ENCODE data around the gene CENPW.

Gene CENPW

GRCh38 chr6:126339796-126340609 lies at the start of gene CENPW:
CENPW (plus strand) TSS chr6:126340115; CDS start chr6:126340274, 159 bp downstream.
- no peaks in the 10 kb centered on the region for H3K36me3 Mint-ChIP-seq (ENCODE audit: low read depth)
- intact Hi-C loops (cut with micrococcal nuclease): loop anchor here (10.0 kb wide), 2 partner anchors 345 to 925 kb away; partner anchors contain the start of gene RNF146
- H3K4me1 Mint-ChIP-seq (ENCODE audit: low read depth): peaks cover 29% of the 10 kb centered on the region
- H3K9me3 Mint-ChIP-seq: no peaks in the 10 kb centered on the region
- no peak within 1 kb of the TSS for H3K4me3 Mint-ChIP-seq
- H3K27ac Mint-ChIP-seq: no peak within 1 kb of the TSS
- no peaks in the 10 kb centered on the region for H3K27me3 Mint-ChIP-seq

GRCh38 chr6:126293891-126294524 lies 45.9 kb upstream of the CENPW start:
- Mint-ChIP-seq H3K4me3 (no peak overlapping the region), H3K4me1 (ENCODE audit: low read depth) (no peaks in the 10 kb centered on the region), H3K9me3 (no peaks in the 10 kb centered on the region), H3K27me3 (no peaks in the 10 kb centered on the region), H3K36me3 (ENCODE audit: low read depth) (no peaks in the 10 kb centered on the region), H3K27ac (no peak overlapping the region)
- intact Hi-C loops (cut with micrococcal nuclease): no loop called here

- Mint-ChIP-seq H3K9me3 (no peaks in the 10 kb centered on the region), H3K36me3 (ENCODE audit: low read depth) (no peaks in the 10 kb centered on the region), H3K27me3 (no peaks in the 10 kb centered on the region), H3K4me3 (no peak overlapping the region), H3K27ac (no peak overlapping the region), H3K4me1 (ENCODE audit: low read depth) (no peaks in the 10 kb centered on the region)
- intact Hi-C loops (cut with micrococcal nuclease): no loop called here
These were observed 39.8 kb upstream of the CENPW start for GRCh38 chr6:126300126-126300525.

- H3K27me3 Mint-ChIP-seq: no peaks in the 10 kb centered on the region
- H3K36me3 Mint-ChIP-seq (ENCODE audit: low read depth): no peaks in the 10 kb centered on the region
- intact Hi-C loops (cut with micrococcal nuclease): no loop called here
- no peaks in the 10 kb centered on the region for H3K9me3 Mint-ChIP-seq
- no peak overlapping the region for H3K27ac Mint-ChIP-seq
- H3K4me1 Mint-ChIP-seq (ENCODE audit: low read depth): no peaks in the 10 kb centered on the region
- H3K4me3 Mint-ChIP-seq: no peak overlapping the region
These were observed 39.2 kb upstream of the CENPW start for GRCh38 chr6:126300735-126301134.

- H3K9me3 Mint-ChIP-seq: no peaks in the 10 kb centered on the region
- H3K27ac Mint-ChIP-seq: no peak overlapping the region
- no peak overlapping the region for H3K4me3 Mint-ChIP-seq
- H3K4me1 Mint-ChIP-seq (ENCODE audit: low read depth): no peaks in the 10 kb centered on the region
- no peaks in the 10 kb centered on the region for H3K27me3 Mint-ChIP-seq
- intact Hi-C loops (cut with micrococcal nuclease): no loop called here
- H3K36me3 Mint-ChIP-seq (ENCODE audit: low read depth): no peaks in the 10 kb centered on the region
These were observed 37.7 kb upstream of the CENPW start for GRCh38 chr6:126302191-126302590.

GRCh38 chr6:126307849-126308248 lies 32.1 kb upstream of the CENPW start:
- Mint-ChIP-seq H3K36me3 (ENCODE audit: low read depth) (no peaks in the 10 kb centered on the region), H3K27me3 (no peaks in the 10 kb centered on the region)
- intact Hi-C loops (cut with micrococcal nuclease): no loop called here

GRCh38 chr6:126308362-126308761 lies 31.6 kb upstream of the CENPW start:
- no peaks in the 10 kb centered on the region for H3K9me3 Mint-ChIP-seq
- no peak overlapping the region for H3K27ac Mint-ChIP-seq
- no peaks in the 10 kb centered on the region for H3K27me3 Mint-ChIP-seq
- H3K4me1 Mint-ChIP-seq (ENCODE audit: low read depth): no peaks in the 10 kb centered on the region
- no peak overlapping the region for H3K4me3 Mint-ChIP-seq
- intact Hi-C loops (cut with micrococcal nuclease): no loop called here
- H3K36me3 Mint-ChIP-seq (ENCODE audit: low read depth): no peaks in the 10 kb centered on the region

More at GRCh38 chr6:126307849-126308248, 32.1 kb upstream of the CENPW start:
- no peak overlapping the region for H3K4me3 Mint-ChIP-seq
- H3K4me1 Mint-ChIP-seq (ENCODE audit: low read depth): no peaks in the 10 kb centered on the region
- no peaks in the 10 kb centered on the region for H3K9me3 Mint-ChIP-seq
- H3K27ac Mint-ChIP-seq: no peak overlapping the region

GRCh38 chr6:126312013-126312665 lies 27.8 kb upstream of the CENPW start:
- no peaks in the 10 kb centered on the region for H3K4me1 Mint-ChIP-seq (ENCODE audit: low read depth)
- intact Hi-C loops (cut with micrococcal nuclease): no loop called here
- H3K27ac Mint-ChIP-seq: no peak overlapping the region
- no peaks in the 10 kb centered on the region for H3K9me3 Mint-ChIP-seq
- no peaks in the 10 kb centered on the region for H3K27me3 Mint-ChIP-seq
- H3K36me3 Mint-ChIP-seq (ENCODE audit: low read depth): no peaks in the 10 kb centered on the region
- H3K4me3 Mint-ChIP-seq: no peak overlapping the region

GRCh38 chr6:126313941-126314340 lies 26.0 kb upstream of the CENPW start:
- intact Hi-C loops (cut with micrococcal nuclease): no loop called here
- Mint-ChIP-seq H3K9me3 (no peaks in the 10 kb centered on the region), H3K4me1 (ENCODE audit: low read depth) (no peaks in the 10 kb centered on the region), H3K4me3 (no peak overlapping the region), H3K36me3 (ENCODE audit: low read depth) (no peaks in the 10 kb centered on the region), H3K27ac (no peak overlapping the region), H3K27me3 (peaks cover 2% of the 10 kb centered on the region)

- H3K4me3 Mint-ChIP-seq: no peak overlapping the region
- no peaks in the 10 kb centered on the region for H3K4me1 Mint-ChIP-seq (ENCODE audit: low read depth)
- no peaks in the 10 kb centered on the region for H3K9me3 Mint-ChIP-seq
- H3K27ac Mint-ChIP-seq: no peak overlapping the region
- intact Hi-C loops (cut with micrococcal nuclease): no loop called here
- H3K36me3 Mint-ChIP-seq (ENCODE audit: low read depth): no peaks in the 10 kb centered on the region
- peaks cover 5% of the 10 kb centered on the region for H3K27me3 Mint-ChIP-seq
These were observed 21.1 kb upstream of the CENPW start for GRCh38 chr6:126318797-126319196.

- Mint-ChIP-seq H3K27ac (no peak overlapping the region), H3K4me3 (no peak overlapping the region), H3K9me3 (no peaks in the 10 kb centered on the region), H3K4me1 (ENCODE audit: low read depth) (no peaks in the 10 kb centered on the region), H3K36me3 (ENCODE audit: low read depth) (no peaks in the 10 kb centered on the region), H3K27me3 (no peaks in the 10 kb centered on the region)
- intact Hi-C loops (cut with micrococcal nuclease): no loop called here
These were observed 6.2 kb upstream of the CENPW start for GRCh38 chr6:126333729-126334128.

- Mint-ChIP-seq H3K27ac (no peak overlapping the region), H3K4me1 (ENCODE audit: low read depth) (no peaks in the 10 kb centered on the region), H3K27me3 (no peaks in the 10 kb centered on the region), H3K9me3 (no peaks in the 10 kb centered on the region), H3K4me3 (no peak overlapping the region), H3K36me3 (ENCODE audit: low read depth) (no peaks in the 10 kb centered on the region)
- intact Hi-C loops (cut with micrococcal nuclease): no loop called here
These were observed 4.7 kb upstream of the CENPW start for GRCh38 chr6:126335210-126335609.

- H3K9me3 Mint-ChIP-seq: no peaks in the 10 kb centered on the region
- no peaks in the 10 kb centered on the region for H3K27me3 Mint-ChIP-seq
- H3K36me3 Mint-ChIP-seq (ENCODE audit: low read depth): no peaks in the 10 kb centered on the region
- H3K27ac Mint-ChIP-seq: no peak overlapping the region
- intact Hi-C loops (cut with micrococcal nuclease): no loop called here
- no peak overlapping the region for H3K4me3 Mint-ChIP-seq
- H3K4me1 Mint-ChIP-seq (ENCODE audit: low read depth): peaks cover 13% of the 10 kb centered on the region
These were observed 2.6 kb upstream of the CENPW start for GRCh38 chr6:126337323-126337722.

GRCh38 chr6:126341126-126341525 lies 1.2 kb downstream of the CENPW start:
- Mint-ChIP-seq H3K36me3 (ENCODE audit: low read depth) (no peaks in the 10 kb centered on the region), H3K27me3 (no peaks in the 10 kb centered on the region), H3K27ac (no peak overlapping the region), H3K4me3 (no peak overlapping the region), H3K4me1 (ENCODE audit: low read depth) (peaks cover 29% of the 10 kb centered on the region), H3K9me3 (no peaks in the 10 kb centered on the region)
- intact Hi-C loops (cut with micrococcal nuclease): loop anchor here (10.0 kb wide), 2 partner anchors 346 to 924 kb away; partner anchors contain the start of gene RNF146

All from dendritic cell treated with granulocyte-macrophage colony-stimulating factor and Interleukin-4, amounts not matched to agents 40 ng/mL and 50 ng/mL, for 4 days (primary cell).